ENCODE measurements around the gene GNG4. TPM values are rescaled to one million over a fixed set of nuclear protein-coding genes. Genes with fewer than 3 reads are reported as not detected.

Gene GNG4
- total and polyA plus RNA-seq, 8 donors, result 0.56 to 20.4 (median 3.0) TPM

- no peaks in the 10 kb centered on the region for H3K27me3 ChIP-seq
- H3K4me3 ChIP-seq, result no peak overlapping the region
- FAIRE-seq, result no peak
- ATAC-seq, result no peak
- H3K27ac ChIP-seq, result no peak overlapping the region
- no peaks in the 10 kb centered on the region for H3K4me1 ChIP-seq
- WGBS, 2 donors, result 73 to 75% methylated on average over 6 of the region's 6 CpGs
- no peak for DNase-seq
- intact Hi-C loops (cut with DNase I), result no loop called here
- no peaks in the 10 kb centered on the region for H3K36me3 ChIP-seq
- TF ChIP-seq CTCF (IDR thresholded peaks at IDR 0.05), result no peak
- no peaks in the 10 kb centered on the region for H3K9me3 ChIP-seq
Measured at GRCh38 chr1:235558621-235559169, 90.9 kb downstream of the GNG4 start.

DNA sequence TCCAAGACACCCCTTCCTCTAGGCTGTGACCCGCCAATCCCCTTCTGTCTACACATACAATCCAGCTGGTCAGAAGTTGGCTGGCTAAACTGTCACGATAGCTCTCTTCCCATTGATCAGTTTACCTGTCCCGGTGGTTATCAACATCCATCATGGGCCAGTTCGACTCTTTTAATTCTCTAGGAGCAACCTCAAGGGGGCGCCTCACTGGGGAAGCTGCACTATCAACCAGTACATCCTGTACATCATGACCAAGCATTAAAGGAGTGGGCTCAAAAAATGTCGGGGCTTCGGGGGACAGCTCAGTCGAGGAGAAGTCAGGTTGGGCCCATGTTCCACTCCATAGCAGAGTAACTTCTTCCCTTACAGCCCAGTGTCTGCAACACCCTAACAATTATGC, 92.1 kb downstream of the GNG4 start:
- intact Hi-C loops (cut with DNase I), result no loop called here
- Histone ChIP-seq H3K27me3 (no peaks in the 10 kb centered on the region), H3K9me3 (no peaks in the 10 kb centered on the region), H3K4me1 (no peaks in the 10 kb centered on the region), H3K27ac (no peak overlapping the region), H3K36me3 (no peaks in the 10 kb centered on the region), H3K4me3 (no peak overlapping the region)
- ATAC-seq (no peak), DNase-seq (no peak), FAIRE-seq (no peak)
- 64 to 69% methylated on average over 8 of the region's 8 CpGs for WGBS, 2 donors
- no peak for TF ChIP-seq CTCF (IDR thresholded peaks at IDR 0.05)

GRCh38 chr1:235556807-235557206, 92.8 kb downstream of the GNG4 start:
- no peak for TF ChIP-seq CTCF (IDR thresholded peaks at IDR 0.05)
- no peaks in the 10 kb centered on the region for H3K4me1 ChIP-seq
- H3K36me3 ChIP-seq, result no peaks in the 10 kb centered on the region
- H3K9me3 ChIP-seq, result no peaks in the 10 kb centered on the region
- no peaks in the 10 kb centered on the region for H3K27me3 ChIP-seq
- ATAC-seq (no peak), FAIRE-seq (no peak), DNase-seq (no peak)
- no peak overlapping the region for H3K27ac ChIP-seq
- WGBS, 2 donors, result 91 to 94% methylated on average over 11 of the region's 11 CpGs
- intact Hi-C loops (cut with DNase I), result no loop called here
- H3K4me3 ChIP-seq, result no peak overlapping the region

DNA sequence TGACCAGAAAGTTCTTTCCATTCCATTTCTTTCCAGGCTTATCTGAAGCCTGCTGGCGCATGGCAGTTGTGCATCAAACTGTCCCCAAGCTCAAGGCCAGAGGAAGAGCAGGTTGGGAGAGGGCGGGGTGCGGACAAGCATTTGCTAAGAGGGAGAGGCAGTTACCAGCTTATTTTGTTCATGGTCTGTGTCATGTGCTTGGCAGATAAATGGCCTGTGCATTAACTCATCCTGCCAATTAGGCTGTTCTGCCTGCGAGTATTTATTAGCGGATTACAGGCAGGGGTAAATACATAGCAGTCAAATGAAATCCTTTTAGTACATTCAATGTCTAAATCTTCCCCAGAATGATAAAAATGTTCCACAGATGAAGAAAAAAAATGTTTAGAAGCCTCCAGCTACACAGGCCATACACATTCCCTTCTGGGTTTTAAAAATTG, 96.5 kb downstream of the GNG4 start:
- no peak for FAIRE-seq
- Histone ChIP-seq H3K36me3 (no peaks in the 10 kb centered on the region), H3K4me1 (no peaks in the 10 kb centered on the region), H3K4me3 (no peak overlapping the region), H3K27ac (no peak overlapping the region), H3K27me3 (no peaks in the 10 kb centered on the region), H3K9me3 (no peaks in the 10 kb centered on the region)
- no peak for ATAC-seq
- DNase-seq, result no peak
- intact Hi-C loops (cut with DNase I), result no loop called here
- no peak for TF ChIP-seq CTCF (IDR thresholded peaks at IDR 0.05)
- WGBS, 2 donors, result 90 to 91% methylated on average over 5 of the region's 5 CpGs

DNA sequence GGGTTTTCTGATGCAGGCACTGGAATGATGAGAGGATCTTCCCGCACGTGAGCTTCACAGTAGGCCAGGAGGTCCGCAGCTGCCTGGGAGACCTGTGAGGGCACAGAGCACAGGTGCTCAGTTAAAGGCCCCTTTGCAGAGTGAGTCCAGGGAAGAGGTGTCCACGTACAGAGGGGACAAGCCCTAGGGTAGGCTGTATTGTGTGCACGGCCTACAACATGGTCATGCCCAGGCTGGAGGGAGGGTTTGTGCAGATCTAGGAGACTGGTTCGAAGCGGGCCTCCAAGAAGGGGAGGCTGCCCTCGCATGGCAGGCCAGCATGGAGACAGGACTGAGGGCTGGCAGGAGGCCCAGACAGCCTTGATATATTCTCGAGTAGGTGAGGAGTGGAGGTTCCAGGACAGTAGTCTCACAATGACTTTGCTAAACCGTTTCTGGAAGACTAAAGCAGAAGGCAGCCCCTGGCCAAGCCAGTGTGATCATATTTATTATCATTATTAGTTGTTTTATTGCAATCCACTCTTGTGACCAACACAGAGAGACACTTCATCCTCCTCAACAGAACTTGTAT, 97.4 kb downstream of the GNG4 start:
- no peak for FAIRE-seq
- H3K4me3 ChIP-seq, result no peak overlapping the region
- no peaks in the 10 kb centered on the region for H3K9me3 ChIP-seq
- H3K36me3 ChIP-seq, result no peaks in the 10 kb centered on the region
- WGBS, 2 donors, result 75 to 82% methylated on average over 10 of the region's 10 CpGs
- no peaks in the 10 kb centered on the region for H3K27me3 ChIP-seq
- TF ChIP-seq CTCF (IDR thresholded peaks at IDR 0.05), result no peak
- H3K27ac ChIP-seq, result no peak overlapping the region
- no peak for ATAC-seq
- no peak for DNase-seq
- no peaks in the 10 kb centered on the region for H3K4me1 ChIP-seq
- intact Hi-C loops (cut with DNase I), result no loop called here

Data from pancreas (tissue), 10 donors.